ENCODE data around the gene COL25A1.

- TF ChIP-seq CTCF (IDR thresholded peaks at IDR 0.05) (no peak), POLR2A (IDR thresholded peaks at IDR 0.05) (no peak)
These were observed 51.1 kb downstream of the COL25A1 start for GRCh38 chr4:109251396-109251795.
